B cell (primary cell): ENCODE data around the gene P4HA2. TPM values are rescaled to one million over a fixed set of nuclear protein-coding genes. Genes with fewer than 3 reads are reported as not detected.
A peak's percentile ranks its signal among the peaks of the same experiment; 100 is the strongest.

Source experiments
- ATAC-seq: fragments of 200-7000 bp; cut with Tn5 transposase; one replicate; pipeline ENCODE4 v1.10.0; 2021; ENCODE audit warnings: low read depth, mild to moderate bottlenecking, moderate number of reproducible peaks, moderate library complexity
- CTCF ChIA-PET: fragments of 350-600 bp; sonication (Branson Sonifier 250); formaldehyde crosslinking; loops from one replicate; lab custom pipeline; 2021; ENCODE audit warnings: antibody characterized with exemption, inconsistent platforms; lab: Charles Lee
- POLR2A ChIA-PET: fragments of 350-600 bp; sonication (Branson Sonifier 250); formaldehyde crosslinking; loops from one replicate; lab custom pipeline; 2021; ENCODE audit warnings: antibody characterized with exemption; lab: Charles Lee
- DNase-seq: peaks from one replicate; pipeline ENCODE4 v3.0.0; 2013
- H2AFZ ChIP-seq: 2 replicates; pipeline ENCODE4 v1.6.1; 2012; ENCODE audit warnings: mild to moderate bottlenecking, low read depth, low read length; ENCODE audit not compliant: insufficient read depth, poor library complexity, severe bottlenecking
- H3K27ac ChIP-seq, 2 donors: 1 replicate in 1 of 2; 2 replicates in 1 of 2; pipeline ENCODE4 v1.5.1; 2012 to 2013; ENCODE audit warnings: low read length in 2 of 2, mild to moderate bottlenecking in 2 of 2, moderate library complexity in 1 of 2
- H3K27me3 ChIP-seq, 4 experiments: fragments of 200-600 bp in 1 of 4; sonication (generic) in 1 of 4; replicated peaks in 1 of 4; 1 replicate in 2 of 4; 2 replicates in 2 of 4; pipeline versions ENCODE4 v1.6.1 to v1.7.0; 2013 to 2016; ENCODE audit warnings: low read length in 3 of 4, mild to moderate bottlenecking in 2 of 4, mixed read lengths in 1 of 4, moderate library complexity in 1 of 4; ENCODE audit not compliant: insufficient read depth in 4 of 4, control insufficient read depth in 3 of 4; ENCODE audit errors: control extremely low read depth in 1 of 4
- H3K36me3 ChIP-seq, 2 experiments: replicated peaks in 1 of 2; 1 replicate in 1 of 2; 2 replicates in 1 of 2; pipeline versions ENCODE4 v1.6.1 to v1.7.1; 2013; ENCODE audit warnings: low read length in 1 of 2; ENCODE audit not compliant: insufficient read depth in 2 of 2, control insufficient read depth in 1 of 2; ENCODE audit errors: control extremely low read depth in 1 of 2, extremely low read depth in 1 of 2
- H3K4me1 ChIP-seq, 2 donors: fragments of 200-600 bp in 1 of 2; sonication (generic) in 1 of 2; 1 replicate in 1 of 2; 2 replicates in 1 of 2; pipeline versions ENCODE4 v1.5.1 to v1.6.1; 2013 to 2017; ENCODE audit warnings: low read length in 2 of 2; ENCODE audit not compliant: control insufficient read depth in 2 of 2, insufficient read depth in 2 of 2
- H3K4me2 ChIP-seq: replicated peaks from 2 replicates; pipeline ENCODE3; 2012; ENCODE audit warnings: mild to moderate bottlenecking, low read depth, low read length; ENCODE audit not compliant: poor library complexity, severe bottlenecking
- H3K4me3 ChIP-seq, 5 experiments: fragments of 200-600 bp in 1 of 5; sonication (generic) in 1 of 5; 1 replicate in 3 of 5; 2 replicates in 2 of 5; pipeline versions ENCODE4 v1.5.1 to v1.7.0; 2011 to 2016; ENCODE audit warnings: low read length in 4 of 5, mild to moderate bottlenecking in 4 of 5, low read depth in 2 of 5, control low read depth in 1 of 5, moderate library complexity in 1 of 5; ENCODE audit not compliant: insufficient read depth in 1 of 5; ENCODE audit errors: control extremely low read depth in 1 of 5, extremely low read depth in 1 of 5
- H3K79me2 ChIP-seq: fragments of 200-600 bp; sonication (generic); one replicate; pipeline ENCODE4 v1.6.0; 2016; ENCODE audit warnings: low read length; ENCODE audit not compliant: control insufficient read depth, insufficient read depth
- H3K9ac ChIP-seq: fragments of 200-600 bp; sonication (generic); 2 replicates; pipeline ENCODE4 v1.6.1; 2017; ENCODE audit warnings: mild to moderate bottlenecking, low read length, moderate library complexity
- H3K9me3 ChIP-seq, 3 donors: one replicate each; pipeline versions ENCODE4 v1.6.1 to v1.7.1; 2013; ENCODE audit warnings: low read length in 2 of 3; ENCODE audit not compliant: control insufficient read depth in 2 of 3, insufficient read depth in 1 of 3; ENCODE audit errors: control extremely low read depth in 1 of 3
- H4K20me1 ChIP-seq: 2 replicates; pipeline ENCODE4 v1.6.0; 2012; ENCODE audit warnings: mild to moderate bottlenecking, low read length; ENCODE audit not compliant: insufficient read depth, control insufficient read depth, poor library complexity, severe bottlenecking
- H3K27ac Mint-ChIP-seq: one replicate; pipeline ENCODE4 v1.8.0; 2021; ENCODE audit warnings: mixed read lengths
- H3K27me3 Mint-ChIP-seq: one replicate; pipeline ENCODE4 v1.8.0; 2021; ENCODE audit warnings: mixed read lengths
- H3K4me1 Mint-ChIP-seq: one replicate; pipeline ENCODE4 v1.8.0; 2021; ENCODE audit warnings: mixed read lengths
- H3K4me3 Mint-ChIP-seq: one replicate; pipeline ENCODE4 v1.8.0; 2021; ENCODE audit warnings: mixed read lengths
- H3K9me3 Mint-ChIP-seq: one replicate; pipeline ENCODE4 v1.8.0; 2022; ENCODE audit warnings: mixed read lengths; ENCODE audit not compliant: insufficient read depth
- CTCF ChIP-seq: fragments of 200-600 bp; IDR thresholded peaks from one replicate; pipeline ENCODE4 v1.8.0; 2022; ENCODE audit warnings: antibody characterized with exemption, mild to moderate bottlenecking
- EZH2 ChIP-seq: IDR thresholded peaks from 2 replicates; pipeline ENCODE4 v1.6.1; 2012; ENCODE audit warnings: borderline replicate concordance, low read depth, mild to moderate bottlenecking, moderate library complexity, low read length; ENCODE audit not compliant: insufficient read depth, poor library complexity, severe bottlenecking
- WGBS: methylation state at CpG from one replicate; pipeline ENCODE4 v1.1.5; 2013; ENCODE audit warnings: missing lambda C conversion rate; ENCODE audit not compliant: insufficient coverage; 5-methylcytosine and 5-hydroxymethylcytosine counted together
- intact Hi-C: fragments of 100-400 bp; cut with micrococcal nuclease; formaldehyde crosslinking; loops from one replicate; pipeline ENCODE4 v1.10.0; 2022
- polyA plus RNA-seq: library from polyadenylated mRNA; depleted of rRNA; stranded (reverse); fragments of >200 nt; gene quantifications from 2 replicates; pipeline ENCODE4 v1.2.3, GENCODE V29; 2012
- total RNA-seq, 2 donors: library from RNA; stranded (reverse); fragments of 120-200 nt in 1 of 2; gene quantifications; 1 replicate in 1 of 2; 2 replicates in 1 of 2; pipeline versions ENCODE4 v1.2.3 to v1.2.4, GENCODE V29; 2013 to 2022

The P4HA2 gene
- total and polyA plus RNA-seq, 2 donors (not counting 1 experiment from before 2014, with no cell fraction given): 0.09 to 0.25 TPM

- Histone ChIP-seq H4K20me1 (no peaks in the 10 kb centered on the region), H3K79me2 (peaks cover 14% of the 10 kb centered on the region), H3K4me3 (peak overlapping the region in 4 of 5 experiments; percentile 35 to 66 (median 61)), H3K4me2 (peak overlapping the region; percentile 90), H3K9ac (peak overlapping the region; percentile 62), H3K27me3 (peaks cover 0 to 21% (median 9%) of the 10 kb centered on the region in 4 experiments), H3K36me3 (no peaks in the 10 kb centered on the region), H3K27ac (no peak overlapping the region), H3K4me1 (peaks cover 38 to 47% of the 10 kb centered on the region in 2 donors), H3K9me3 (peaks cover 0 to 14% (median 0%) of the 10 kb centered on the region in 3 donors), H2AFZ (peak overlapping the region; percentile 82)
- H3K27ac Mint-ChIP-seq: no peak overlapping the region
- TF ChIP-seq EZH2 (no peak), CTCF (no peak)
- ChIA-PET POLR2A (no interaction called here), CTCF (interaction anchor here (1.6 to 2.8 kb wide), 2 partner anchors 11 to 14 kb away, joined by 5 to 17 read pairs; no protein-coding TSS in a partner anchor)
- peak overlapping the region; percentile 77 for H3K4me3 Mint-ChIP-seq
- peaks cover 44% of the 10 kb centered on the region for H3K4me1 Mint-ChIP-seq
- no peaks in the 10 kb centered on the region for H3K9me3 Mint-ChIP-seq
- peaks cover 19% of the 10 kb centered on the region for H3K27me3 Mint-ChIP-seq
- intact Hi-C loops: no loop called here
- DNase-seq (no peak), ATAC-seq (no peak)
- WGBS: 3% methylated on average over 13 of the region's 13 CpGs
Measured at GRCh38 chr5:132227235-132227484, 493 bp downstream of the P4HA2 start.

- H3K27ac ChIP-seq: no peak overlapping the region
- WGBS: 79% methylated on average over 22 of the region's 23 CpGs
- peaks cover 47% of the 10 kb centered on the region for H3K4me1 Mint-ChIP-seq
- no peaks in the 10 kb centered on the region for H3K9me3 Mint-ChIP-seq
- ATAC-seq (no peak), DNase-seq (no peak)
- H3K79me2 ChIP-seq: peaks cover 14% of the 10 kb centered on the region
- peak overlapping the region; percentile 82 for H2AFZ ChIP-seq
- peaks cover 0 to 14% (median 0%) of the 10 kb centered on the region in 3 donors for H3K9me3 ChIP-seq
- H3K36me3 ChIP-seq: no peaks in the 10 kb centered on the region
- H3K27me3 ChIP-seq: peaks cover 0 to 21% (median 9%) of the 10 kb centered on the region in 4 experiments
- peak overlapping the region; percentile 77 for H3K4me3 Mint-ChIP-seq
- H3K4me2 ChIP-seq: peak overlapping the region; percentile 90
- H4K20me1 ChIP-seq: no peaks in the 10 kb centered on the region
- H3K9ac ChIP-seq: peak overlapping the region; percentile 62
- TF ChIP-seq CTCF: no peak
- H3K4me3 ChIP-seq: peak overlapping the region in 2 of 5 experiments; percentile 56 to 66
- POLR2A ChIA-PET: no interaction called here
- intact Hi-C loops: no loop called here
- no peak overlapping the region for H3K27ac Mint-ChIP-seq
- CTCF ChIA-PET: interaction anchor here (2.8 to 3.8 kb wide), 2 partner anchors 11 to 12 kb away, joined by 17 to 19 read pairs; no protein-coding TSS in a partner anchor
- H3K4me1 ChIP-seq: peaks cover 41 to 51% of the 10 kb centered on the region in 2 donors
- H3K27me3 Mint-ChIP-seq: peaks cover 19% of the 10 kb centered on the region
Measured at GRCh38 chr5:132226516-132227234, 978 bp downstream of the P4HA2 start.
